NB4 (cell line): ENCODE measurements around the gene CDC7.

ENCODE experiments used
- CTCF ChIP-seq: IDR thresholded peaks from one replicate; pipeline ENCODE4 v1.5.1; 2012; ENCODE audit warnings: low read depth, low read length
- TF ChIP-seq, protein P1 (sequence below): IDR thresholded peaks from 2 replicates; pipeline ENCODE4 v1.6.1; 2011; ENCODE audit warnings: low read depth, low read length

- peak; percentile 34 for TF ChIP-seq CTCF
- TF ChIP-seq, protein P1, sequence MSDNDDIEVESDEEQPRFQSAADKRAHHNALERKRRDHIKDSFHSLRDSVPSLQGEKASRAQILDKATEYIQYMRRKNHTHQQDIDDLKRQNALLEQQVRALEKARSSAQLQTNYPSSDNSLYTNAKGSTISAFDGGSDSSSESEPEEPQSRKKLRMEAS, result peak; percentile 76
Measured at GRCh38 chr1:91500756-91501522, at the start of gene CDC7.
